ENCODE measurements around the gene ATP6V1C2. TPM values are rescaled to one million over a fixed set of nuclear protein-coding genes. Genes with fewer than 3 reads are reported as not detected.

ATP6V1C2 gene
- total RNA-seq, 1 donor from 2014 or later, result not detected

GRCh38 chr2:10826026-10826425, 104.6 kb downstream of the ATP6V1C2 start:
- no peak overlapping the region for H3K27ac Mint-ChIP-seq (ENCODE audit: unreplicated experiment)
- H3K27me3 Mint-ChIP-seq (ENCODE audit: unreplicated experiment), result peaks cover 7% of the 10 kb centered on the region
- H3K9me3 Mint-ChIP-seq (ENCODE audit: unreplicated experiment), result no peaks in the 10 kb centered on the region

GRCh38 chr2:10826625-10827024, 105.2 kb downstream of the ATP6V1C2 start:
- no peaks in the 10 kb centered on the region for H3K36me3 Mint-ChIP-seq (ENCODE audit: low read depth, unreplicated experiment)
- peaks cover 7% of the 10 kb centered on the region for H3K4me1 Mint-ChIP-seq (ENCODE audit: unreplicated experiment)
- TF ChIP-seq CTCF (IDR thresholded peaks at IDR 0.05; ENCODE audit: unreplicated experiment), result no peak
- no peaks in the 10 kb centered on the region for H3K9me3 Mint-ChIP-seq (ENCODE audit: unreplicated experiment)
- H3K4me3 Mint-ChIP-seq (ENCODE audit: unreplicated experiment), result no peak overlapping the region
- peaks cover 8% of the 10 kb centered on the region for H3K27me3 Mint-ChIP-seq (ENCODE audit: unreplicated experiment)
- H3K27ac Mint-ChIP-seq (ENCODE audit: unreplicated experiment), result no peak overlapping the region
- no peak for DNase-seq (ENCODE audit: low spot score)

More at GRCh38 chr2:10826026-10826425, 104.6 kb downstream of the ATP6V1C2 start:
- Mint-ChIP-seq H3K36me3 (ENCODE audit: low read depth, unreplicated experiment) (no peaks in the 10 kb centered on the region), H3K4me3 (ENCODE audit: unreplicated experiment) (no peak overlapping the region), H3K4me1 (ENCODE audit: unreplicated experiment) (peaks cover 3% of the 10 kb centered on the region)
- DNase-seq (ENCODE audit: low spot score), result no peak
- no peak for TF ChIP-seq CTCF (IDR thresholded peaks at IDR 0.05; ENCODE audit: unreplicated experiment)

- peaks cover 17% of the 10 kb centered on the region for H3K4me1 Mint-ChIP-seq (ENCODE audit: unreplicated experiment)
- H3K4me3 Mint-ChIP-seq (ENCODE audit: unreplicated experiment), result no peak overlapping the region
- TF ChIP-seq CTCF (IDR thresholded peaks at IDR 0.05; ENCODE audit: unreplicated experiment), result no peak
- peaks cover 10% of the 10 kb centered on the region for H3K27me3 Mint-ChIP-seq (ENCODE audit: unreplicated experiment)
- H3K27ac Mint-ChIP-seq (ENCODE audit: unreplicated experiment), result no peak overlapping the region
- no peak for DNase-seq (ENCODE audit: low spot score)
- no peaks in the 10 kb centered on the region for H3K36me3 Mint-ChIP-seq (ENCODE audit: low read depth, unreplicated experiment)
- no peaks in the 10 kb centered on the region for H3K9me3 Mint-ChIP-seq (ENCODE audit: unreplicated experiment)
Measured at GRCh38 chr2:10828346-10828745, 106.9 kb downstream of the ATP6V1C2 start.

GRCh38 chr2:10829299-10829698, 107.9 kb downstream of the ATP6V1C2 start:
- no peaks in the 10 kb centered on the region for H3K9me3 Mint-ChIP-seq (ENCODE audit: unreplicated experiment)
- no peaks in the 10 kb centered on the region for H3K36me3 Mint-ChIP-seq (ENCODE audit: low read depth, unreplicated experiment)
- peaks cover 8% of the 10 kb centered on the region for H3K27me3 Mint-ChIP-seq (ENCODE audit: unreplicated experiment)
- DNase-seq (ENCODE audit: low spot score), result no peak
- no peak overlapping the region for H3K4me3 Mint-ChIP-seq (ENCODE audit: unreplicated experiment)
- H3K27ac Mint-ChIP-seq (ENCODE audit: unreplicated experiment), result no peak overlapping the region
- no peak for TF ChIP-seq CTCF (IDR thresholded peaks at IDR 0.05; ENCODE audit: unreplicated experiment)
- peaks cover 17% of the 10 kb centered on the region for H3K4me1 Mint-ChIP-seq (ENCODE audit: unreplicated experiment)

GRCh38 chr2:10830203-10830602, 108.8 kb downstream of the ATP6V1C2 start:
- Mint-ChIP-seq H3K4me3 (ENCODE audit: unreplicated experiment) (no peak overlapping the region), H3K27me3 (ENCODE audit: unreplicated experiment) (peaks cover 7% of the 10 kb centered on the region), H3K4me1 (ENCODE audit: unreplicated experiment) (peaks cover 17% of the 10 kb centered on the region), H3K36me3 (ENCODE audit: low read depth, unreplicated experiment) (no peaks in the 10 kb centered on the region), H3K9me3 (ENCODE audit: unreplicated experiment) (no peaks in the 10 kb centered on the region), H3K27ac (ENCODE audit: unreplicated experiment) (no peak overlapping the region)
- no peak for TF ChIP-seq CTCF (IDR thresholded peaks at IDR 0.05; ENCODE audit: unreplicated experiment)
- no peak for DNase-seq (ENCODE audit: low spot score)
